Osteoblast (primary cell): ENCODE results near the gene COL7A1. TPM values are rescaled to one million over a fixed set of nuclear protein-coding genes. Genes with fewer than 3 reads are reported as not detected.

Source experiments
- DNase-seq: peaks from one replicate; pipeline ENCODE4 v3.0.0; 2011; ENCODE audit warnings: low spot score, mixed read lengths; ENCODE audit not compliant: insufficient read length; ENCODE audit errors: missing footprints
- H2AFZ ChIP-seq: 2 replicates; pipeline ENCODE4 v1.6.0; 2011; ENCODE audit warnings: mild to moderate bottlenecking, low read length
- H3K27ac ChIP-seq: 2 replicates; pipeline ENCODE4 v1.5.1; 2011; ENCODE audit warnings: mild to moderate bottlenecking, low read depth, low read length, moderate library complexity
- H3K27me3 ChIP-seq: 2 replicates; pipeline ENCODE4 v1.6.0; 2012; ENCODE audit warnings: mild to moderate bottlenecking, control low read depth, inconsistent platforms, low read length, moderate library complexity; ENCODE audit not compliant: insufficient read depth
- H3K36me3 ChIP-seq: 2 replicates; pipeline ENCODE4 v1.5.1; 2011; ENCODE audit warnings: mild to moderate bottlenecking, low read length, control low read depth, moderate library complexity; ENCODE audit not compliant: insufficient read depth
- H3K4me1 ChIP-seq: 2 replicates; pipeline ENCODE4 v1.5.1; 2011; ENCODE audit warnings: mild to moderate bottlenecking, low read length, control low read depth, moderate library complexity; ENCODE audit not compliant: insufficient read depth
- H3K4me2 ChIP-seq: 2 replicates; pipeline ENCODE4 v1.6.0; 2011; ENCODE audit warnings: mild to moderate bottlenecking, low read length; ENCODE audit not compliant: insufficient read depth
- H3K4me3 ChIP-seq: fragments of 200-600 bp; sonication (generic); 3 replicates; pipeline ENCODE4 v1.5.1; 2012; ENCODE audit warnings: mild to moderate bottlenecking, low read length, inconsistent platforms; ENCODE audit not compliant: insufficient read depth
- H3K79me2 ChIP-seq: 2 replicates; pipeline ENCODE4 v1.6.0; 2012; ENCODE audit warnings: mild to moderate bottlenecking, low read length, control low read depth, inconsistent platforms; ENCODE audit not compliant: insufficient read depth
- H3K9me3 ChIP-seq: 2 replicates; pipeline ENCODE4 v1.5.1; 2011; ENCODE audit warnings: low read depth, low read length, control low read depth
- H4K20me1 ChIP-seq: 2 replicates; pipeline ENCODE4 v1.6.0; 2012; ENCODE audit warnings: mild to moderate bottlenecking, low read length, control low read depth; ENCODE audit not compliant: insufficient read depth
- total RNA-seq: library from RNA; depleted of rRNA; stranded (reverse); fragments of >200 nt; gene quantifications from 2 replicates; pipeline ENCODE4 v1.2.3, GENCODE V29; 2012
- TF ChIP-seq, protein P1 (sequence below): IDR thresholded peaks from 2 replicates; pipeline ENCODE4 v1.5.1; 2011; ENCODE audit warnings: mild to moderate bottlenecking, low read depth, low read length, moderate library complexity; ENCODE audit errors: extremely low read depth

The COL7A1 gene
- total RNA-seq, 1 donor = 21.4 TPM

DNA sequence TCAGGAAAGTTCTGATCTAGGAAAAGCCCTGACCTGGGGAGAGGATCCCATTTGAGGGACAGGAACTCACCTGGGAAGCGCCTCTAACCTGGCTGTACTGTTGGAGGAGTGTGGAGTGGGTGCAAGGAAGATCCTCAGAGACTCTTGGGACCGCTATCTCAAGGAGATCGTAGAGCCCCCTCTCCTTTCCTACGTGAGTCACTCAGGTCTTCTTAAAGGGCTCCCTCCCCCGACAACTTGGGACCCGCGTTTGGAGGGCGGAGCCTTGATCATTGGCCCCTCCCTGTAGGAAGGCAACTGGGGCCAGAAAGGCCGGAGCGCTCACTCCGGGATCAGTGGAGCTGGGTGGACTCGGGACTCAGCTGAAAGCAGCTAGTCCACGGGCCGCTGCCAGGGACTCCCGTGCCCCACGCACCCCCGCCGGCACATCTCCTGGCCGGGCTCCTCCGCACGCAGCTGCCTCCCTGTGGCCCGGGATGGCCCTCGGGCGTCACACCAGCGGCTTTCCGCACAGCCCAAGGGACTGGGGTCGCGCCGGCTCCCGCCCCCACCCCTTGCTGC lies 39.6 kb upstream of the COL7A1 start:
- Histone ChIP-seq H3K4me2 (peak overlapping the region; percentile 96), H2AFZ (peak overlapping the region; percentile 78), H4K20me1 (peaks cover 19% of the 10 kb centered on the region), H3K27ac (peak overlapping the region; percentile 72), H3K4me3 (peak overlapping the region; percentile 94), H3K4me1 (peaks cover 16% of the 10 kb centered on the region), H3K9me3 (no peaks in the 10 kb centered on the region), H3K27me3 (no peaks in the 10 kb centered on the region), H3K79me2 (peaks cover 21% of the 10 kb centered on the region), H3K36me3 (peaks cover 23% of the 10 kb centered on the region)
- TF ChIP-seq, protein P1, sequence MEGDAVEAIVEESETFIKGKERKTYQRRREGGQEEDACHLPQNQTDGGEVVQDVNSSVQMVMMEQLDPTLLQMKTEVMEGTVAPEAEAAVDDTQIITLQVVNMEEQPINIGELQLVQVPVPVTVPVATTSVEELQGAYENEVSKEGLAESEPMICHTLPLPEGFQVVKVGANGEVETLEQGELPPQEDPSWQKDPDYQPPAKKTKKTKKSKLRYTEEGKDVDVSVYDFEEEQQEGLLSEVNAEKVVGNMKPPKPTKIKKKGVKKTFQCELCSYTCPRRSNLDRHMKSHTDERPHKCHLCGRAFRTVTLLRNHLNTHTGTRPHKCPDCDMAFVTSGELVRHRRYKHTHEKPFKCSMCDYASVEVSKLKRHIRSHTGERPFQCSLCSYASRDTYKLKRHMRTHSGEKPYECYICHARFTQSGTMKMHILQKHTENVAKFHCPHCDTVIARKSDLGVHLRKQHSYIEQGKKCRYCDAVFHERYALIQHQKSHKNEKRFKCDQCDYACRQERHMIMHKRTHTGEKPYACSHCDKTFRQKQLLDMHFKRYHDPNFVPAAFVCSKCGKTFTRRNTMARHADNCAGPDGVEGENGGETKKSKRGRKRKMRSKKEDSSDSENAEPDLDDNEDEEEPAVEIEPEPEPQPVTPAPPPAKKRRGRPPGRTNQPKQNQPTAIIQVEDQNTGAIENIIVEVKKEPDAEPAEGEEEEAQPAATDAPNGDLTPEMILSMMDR = no peak
- DNase-seq = peak; percentile 98

DNA sequence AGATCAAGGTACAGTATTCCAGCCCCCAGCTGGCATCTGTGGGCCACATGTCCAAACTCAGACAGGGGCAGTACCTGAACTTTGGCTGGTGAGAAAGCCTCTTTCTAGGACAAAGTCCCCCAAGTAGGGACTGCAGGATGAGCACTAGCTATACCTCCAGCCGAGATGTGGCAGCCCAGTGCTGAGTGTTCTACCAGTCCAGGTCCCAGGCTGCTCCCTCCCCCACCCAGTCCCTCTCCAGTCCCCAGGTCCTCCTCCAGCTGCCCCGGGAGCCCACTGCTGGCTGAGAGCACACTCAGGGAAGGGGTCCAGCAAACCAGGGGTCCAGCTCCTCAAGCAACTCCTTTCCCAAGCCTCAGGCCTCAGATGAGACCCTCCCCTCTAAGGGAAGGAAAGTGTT lies 38.6 kb upstream of the COL7A1 start:
- peaks cover 21% of the 10 kb centered on the region for H3K79me2 ChIP-seq
- H3K27me3 ChIP-seq = no peaks in the 10 kb centered on the region
- H3K36me3 ChIP-seq = peaks cover 33% of the 10 kb centered on the region
- DNase-seq = peak; percentile 25
- H4K20me1 ChIP-seq = peaks cover 19% of the 10 kb centered on the region
- H3K4me3 ChIP-seq = no peak overlapping the region
- H3K4me1 ChIP-seq = peaks cover 16% of the 10 kb centered on the region
- peak overlapping the region; percentile 96 for H3K4me2 ChIP-seq
- TF ChIP-seq, protein P1 = no peak
- no peak overlapping the region for H3K27ac ChIP-seq
- H2AFZ ChIP-seq = no peak overlapping the region
- H3K9me3 ChIP-seq = no peaks in the 10 kb centered on the region

DNA sequence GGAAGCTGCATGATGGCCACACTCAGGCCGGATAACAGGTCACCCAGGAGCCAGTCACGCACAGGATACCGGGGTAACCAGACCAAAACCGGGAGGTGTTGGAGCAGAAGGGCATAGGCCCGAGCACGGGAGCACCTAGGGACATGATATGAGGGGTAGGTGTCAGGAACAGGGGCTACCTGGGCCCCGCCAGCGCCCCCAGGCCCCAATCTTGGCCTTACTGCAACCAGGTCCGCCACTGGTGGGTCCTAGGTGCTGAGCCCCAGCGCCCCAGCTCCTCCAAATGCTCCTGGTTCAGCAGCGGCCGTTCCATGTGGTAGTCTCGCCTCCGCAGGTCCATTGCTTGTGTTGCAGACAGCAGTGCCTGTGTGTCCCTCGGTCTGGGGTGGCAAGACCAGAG lies 38.1 kb upstream of the COL7A1 start:
- Histone ChIP-seq H3K36me3 (peaks cover 33% of the 10 kb centered on the region), H3K79me2 (peaks cover 21% of the 10 kb centered on the region), H4K20me1 (peaks cover 19% of the 10 kb centered on the region), H3K27me3 (no peaks in the 10 kb centered on the region), H3K27ac (no peak overlapping the region), H3K9me3 (no peaks in the 10 kb centered on the region), H3K4me3 (no peak overlapping the region), H3K4me2 (no peak overlapping the region), H2AFZ (no peak overlapping the region), H3K4me1 (peaks cover 16% of the 10 kb centered on the region)
- TF ChIP-seq, protein P1 = no peak
- peak; percentile 62 for DNase-seq

DNA sequence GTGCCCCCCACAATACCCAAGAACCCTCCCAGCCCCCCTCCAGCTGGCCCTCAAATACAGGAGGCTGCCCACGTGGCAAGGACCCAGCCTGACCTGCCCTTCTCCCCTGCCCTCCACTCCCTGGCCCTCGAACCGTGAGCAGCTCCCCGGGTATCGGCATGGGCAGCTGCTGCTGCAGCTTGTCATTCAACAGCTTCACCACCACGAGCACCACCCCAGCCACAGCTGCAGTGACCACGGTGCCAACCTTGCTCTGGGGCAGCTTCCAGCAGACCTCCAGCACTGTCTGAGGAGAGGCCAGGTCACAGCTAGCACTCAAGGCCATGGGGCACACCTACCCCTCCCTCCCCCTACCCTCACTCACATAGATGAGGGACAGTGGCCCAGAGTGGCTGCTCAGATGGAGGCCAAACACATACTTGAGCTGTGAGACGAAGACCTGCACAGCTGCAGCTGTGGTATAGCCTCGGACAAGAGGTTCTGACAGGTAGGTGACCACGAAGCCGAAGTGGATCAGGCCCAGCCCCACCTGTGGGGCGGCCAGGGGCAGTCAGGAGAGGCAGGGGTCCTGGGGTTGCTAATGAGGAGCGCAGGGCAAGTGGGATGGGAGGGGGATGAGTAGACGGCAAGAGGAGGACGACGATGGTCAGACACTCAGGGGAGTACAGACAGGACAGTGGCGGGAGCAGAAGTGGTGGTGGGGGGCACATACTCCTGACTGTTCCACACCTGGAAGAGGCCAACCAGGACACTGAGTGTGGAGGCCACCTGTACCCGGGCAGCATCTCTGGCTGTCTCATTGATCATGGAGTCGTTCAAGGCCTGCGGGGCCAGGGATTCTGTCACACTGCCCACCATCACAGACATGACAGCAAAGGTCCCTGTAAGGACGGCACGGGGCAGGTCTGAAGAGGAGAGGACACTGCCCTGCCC lies 36.7 kb upstream of the COL7A1 start:
- Histone ChIP-seq H3K79me2 (peaks cover 21% of the 10 kb centered on the region), H4K20me1 (peaks cover 19% of the 10 kb centered on the region), H2AFZ (no peak overlapping the region), H3K36me3 (peaks cover 43% of the 10 kb centered on the region), H3K4me2 (no peak overlapping the region), H3K4me1 (peaks cover 16% of the 10 kb centered on the region), H3K27me3 (no peaks in the 10 kb centered on the region), H3K27ac (no peak overlapping the region), H3K9me3 (no peaks in the 10 kb centered on the region), H3K4me3 (no peak overlapping the region)
- DNase-seq = peak; percentile 68
- TF ChIP-seq, protein P1 = no peak
